SIG-M5 treated with dmso at 0.1 percent for 504 hours (cell line): Measurements from ENCODE around the gene GRM7.
"Not testable (repeated sequence)": the region's sequence is repeated elsewhere in the genome, so short reads cannot be mapped to it uniquely, and the experiment has no call there.

Source experiments
- DNase-seq: peaks from one replicate; lab custom pipeline; 2025; ENCODE audit not compliant: unreplicated experiment; lab: John Stamatoyannopoulos, UW

GRM7 gene

GRCh38 chr3:6860954-6861624 is at the start of gene GRM7:
TSS of gene GRM7 (plus strand) at chr3:6861115.
- no peak for DNase-seq

- no peak for DNase-seq
Observed at GRCh38 chr3:6821411-6821810, 39.5 kb upstream of the GRM7 start.

- no peak for DNase-seq
Observed at GRCh38 chr3:6825524-6825923, 35.4 kb upstream of the GRM7 start.

- no peak for DNase-seq
Observed at GRCh38 chr3:6827453-6827852, 33.5 kb upstream of the GRM7 start.

- DNase-seq = no peak
Observed at GRCh38 chr3:6844723-6845122, 16.2 kb upstream of the GRM7 start.

- no peak for DNase-seq
Observed at GRCh38 chr3:6854184-6854583, 6.7 kb upstream of the GRM7 start.

GRCh38 chr3:6857510-6857909 is 3.4 kb upstream of the GRM7 start:
- no peak for DNase-seq

- no peak for DNase-seq
Observed at GRCh38 chr3:6860149-6860953, 564 bp upstream of the GRM7 start.

GRCh38 chr3:6861625-6862000 is 698 bp downstream of the GRM7 start:
- no peak for DNase-seq

GRCh38 chr3:6862041-6862879 is 1.3 kb downstream of the GRM7 start:
- no peak for DNase-seq

- no peak for DNase-seq
Observed at GRCh38 chr3:6862880-6863195, 1.9 kb downstream of the GRM7 start.

GRCh38 chr3:6867269-6867668 is 6.4 kb downstream of the GRM7 start:
- DNase-seq = no peak

GRCh38 chr3:6878731-6879130 is 17.8 kb downstream of the GRM7 start:
- DNase-seq = no peak

- no peak for DNase-seq
Observed at GRCh38 chr3:6912240-6912639, 51.3 kb downstream of the GRM7 start.

- no peak for DNase-seq
Observed at GRCh38 chr3:6915898-6916297, 55.0 kb downstream of the GRM7 start.

GRCh38 chr3:6921066-6921465 is 60.2 kb downstream of the GRM7 start:
- DNase-seq = no peak

GRCh38 chr3:6921876-6922275 is 61.0 kb downstream of the GRM7 start:
- no peak for DNase-seq

- DNase-seq = no peak
Observed at GRCh38 chr3:6928064-6928463, 67.1 kb downstream of the GRM7 start.

- no peak for DNase-seq
Observed at GRCh38 chr3:6929918-6930317, 69.0 kb downstream of the GRM7 start.

- DNase-seq = not testable (repeated sequence)
Observed at GRCh38 chr3:6935418-6935817, 74.5 kb downstream of the GRM7 start.

- DNase-seq = no peak
Observed at GRCh38 chr3:6935970-6936369, 75.1 kb downstream of the GRM7 start.

- DNase-seq = no peak
Observed at GRCh38 chr3:6962801-6963200, 101.9 kb downstream of the GRM7 start.
